GM18502 (cell line): ENCODE data around the gene CREBL2.
"Not testable (repeated sequence)": the region's sequence is repeated elsewhere in the genome, so short reads cannot be mapped to it uniquely, and the experiment has no call there.

ENCODE experiments used
- ATAC-seq: cut with Tn5 transposase; IDR thresholded peaks from one replicate; pipeline ENCODE4 v1.9.1; 2021; ENCODE audit warnings: mild to moderate bottlenecking; ENCODE audit not compliant: unreplicated experiment, poor library complexity

The CREBL2 gene, protein sequence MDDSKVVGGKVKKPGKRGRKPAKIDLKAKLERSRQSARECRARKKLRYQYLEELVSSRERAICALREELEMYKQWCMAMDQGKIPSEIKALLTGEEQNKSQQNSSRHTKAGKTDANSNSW

DNA sequence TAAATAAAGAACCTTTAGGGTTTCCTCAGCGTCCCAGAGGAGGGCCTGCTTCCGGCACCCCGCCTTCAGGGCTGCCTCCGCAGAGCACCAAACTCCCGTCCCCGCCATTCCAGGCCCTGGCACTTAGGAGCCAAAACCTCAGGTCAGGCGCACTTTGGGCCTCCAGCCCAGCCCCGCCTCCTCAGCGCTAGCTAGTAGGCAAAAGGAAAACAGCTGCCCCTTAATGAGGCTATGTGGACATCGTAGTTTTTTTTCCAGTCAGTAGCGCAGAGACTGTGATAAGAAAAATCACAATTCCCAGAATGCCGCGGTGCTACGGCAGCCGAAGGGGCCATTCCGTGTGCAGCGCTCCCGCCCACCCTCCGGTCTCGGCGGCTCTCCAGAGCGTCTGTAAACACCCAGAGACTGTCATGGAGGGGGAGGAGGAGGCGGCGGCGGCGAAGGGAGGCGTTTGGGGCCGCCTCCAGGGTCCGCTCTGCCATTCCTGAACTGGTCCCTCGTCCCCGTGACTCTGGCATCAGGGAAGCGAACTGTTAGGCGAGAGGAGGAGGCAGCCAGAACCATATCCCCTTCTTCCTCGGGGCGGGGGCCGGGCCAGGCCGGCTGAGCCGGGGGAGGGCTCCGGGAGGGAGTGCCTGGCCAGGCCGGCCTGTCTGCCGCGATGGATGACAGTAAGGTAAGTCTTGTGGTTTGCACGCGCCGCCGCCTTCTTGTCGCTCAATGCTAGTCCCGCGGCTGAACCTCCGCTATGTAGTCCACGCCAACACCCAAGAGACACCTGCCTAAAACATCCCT lies at the start of gene CREBL2:
Gene CREBL2, plus strand, starts transcription at position 365 of the 795 bp plus-strand sequence. Its CDS starts 297 bp downstream, at position 662.
- peak; percentile 78 for ATAC-seq

DNA sequence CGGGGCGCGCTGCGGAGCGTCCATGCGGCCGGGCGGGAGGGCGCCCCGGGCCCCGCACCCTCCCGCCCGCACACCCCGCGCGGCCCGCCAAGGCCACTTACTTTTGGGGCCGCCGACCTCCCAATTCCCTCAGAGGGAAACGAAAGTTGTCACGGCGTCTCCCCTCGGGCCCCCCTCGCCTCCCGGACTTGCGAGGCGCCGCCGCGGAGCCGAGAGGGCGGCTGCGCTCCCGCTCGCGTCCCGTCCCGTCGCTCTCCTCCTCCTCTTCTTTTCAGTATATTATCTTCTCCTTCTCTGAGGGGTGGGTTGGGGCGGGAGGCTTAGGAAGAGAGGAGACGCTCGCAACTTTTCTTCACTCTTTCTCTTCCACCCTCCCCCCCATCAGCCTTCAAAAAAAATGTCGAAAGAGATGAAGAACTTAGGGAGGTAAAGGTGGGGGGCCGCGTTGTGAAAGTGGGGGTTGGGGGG lies 49.6 kb upstream of the CREBL2 start:
- peak; percentile 19 for ATAC-seq

DNA sequence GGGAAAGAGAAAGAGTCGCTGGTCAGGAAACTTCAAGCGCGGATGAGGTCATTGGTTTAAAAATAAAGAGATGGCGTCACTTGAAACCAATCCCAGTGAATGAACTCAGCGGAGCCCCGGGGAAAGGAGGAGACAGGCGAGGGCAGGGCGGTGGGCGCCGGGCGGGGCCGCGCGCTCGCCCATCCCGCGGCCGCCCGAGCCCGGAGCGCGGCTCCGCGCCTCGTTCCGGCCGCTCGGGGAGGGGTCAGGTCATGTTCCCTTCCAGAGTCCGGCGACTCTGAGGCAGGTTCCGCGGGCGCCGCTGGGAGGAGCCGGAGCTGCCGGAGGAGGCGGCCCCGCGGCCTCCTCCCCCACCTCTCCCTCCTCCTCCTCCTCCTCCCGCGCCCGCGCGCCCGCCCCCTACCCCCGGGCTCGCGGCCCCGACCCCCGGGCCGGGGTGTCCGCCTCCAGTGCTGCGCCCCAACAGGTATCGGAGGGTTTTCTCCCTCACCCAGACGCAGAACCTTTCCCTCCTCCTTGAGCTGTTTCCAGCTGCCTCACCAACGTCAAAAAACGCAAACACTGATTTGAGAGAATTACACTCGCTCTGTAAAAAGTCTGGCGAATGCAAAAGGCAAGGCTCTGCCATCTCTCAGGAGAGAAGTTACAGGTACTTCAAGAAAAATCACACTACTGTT lies 49.0 kb upstream of the CREBL2 start, which contains the start of gene DUSP16:
Gene DUSP16, minus strand, starts transcription at position 279 of the 677 bp plus-strand sequence. CDS start 41,765 bp downstream, outside the sequence.
- ATAC-seq: peak; percentile 71

GRCh38 chr12:12563290-12563928 lies 48.3 kb upstream of the CREBL2 start:
- no peak for ATAC-seq

DNA sequence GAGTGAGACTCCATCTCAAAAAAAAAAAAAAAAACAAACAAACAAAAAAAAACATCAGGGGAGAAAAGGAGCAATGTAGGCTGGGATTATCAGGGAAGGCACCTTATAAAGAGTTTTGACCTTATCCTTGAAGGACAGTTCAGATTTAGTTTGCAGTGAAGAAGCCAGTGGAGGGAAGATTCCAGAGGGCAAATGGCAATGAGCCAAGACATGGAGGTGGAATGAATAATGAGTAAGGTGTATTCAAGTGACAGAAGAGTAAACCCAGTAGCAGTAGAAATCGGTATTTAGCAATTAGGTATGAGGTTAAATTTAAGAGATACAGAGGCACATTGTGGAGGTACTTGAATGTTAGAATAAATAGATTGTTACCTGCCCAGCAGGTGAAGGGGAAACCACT lies 46.8 kb upstream of the CREBL2 start:
- no peak for ATAC-seq

DNA sequence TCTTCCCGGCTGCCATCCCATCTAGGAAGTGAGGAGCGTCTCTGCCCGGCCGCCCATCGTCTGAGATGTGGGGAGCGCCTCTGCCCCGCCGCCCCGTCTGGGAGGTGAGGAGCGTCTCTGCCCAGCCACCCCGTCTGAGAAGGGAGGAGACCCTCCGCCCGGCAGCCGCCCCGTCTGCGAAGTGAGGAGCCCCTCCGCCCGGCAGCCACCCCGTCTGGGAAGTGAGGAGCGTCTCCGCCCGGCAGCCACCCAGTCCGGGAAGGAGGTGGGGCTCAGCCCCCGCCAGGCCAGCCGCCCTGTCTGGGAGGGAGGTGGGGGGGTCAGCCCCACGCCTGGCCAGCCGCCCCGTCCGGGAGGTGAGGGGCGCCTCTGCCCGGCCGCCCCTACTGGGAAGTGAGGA lies 45.7 kb upstream of the CREBL2 start:
- not testable (repeated sequence) for ATAC-seq

- no peak for ATAC-seq
Observed at GRCh38 chr12:12572659-12573058, 39.0 kb upstream of the CREBL2 start.

- no peak for ATAC-seq
Observed at GRCh38 chr12:12577786-12578185, 33.9 kb upstream of the CREBL2 start.

- not testable (repeated sequence) for ATAC-seq
Observed at GRCh38 chr12:12580716-12581115, 31.0 kb upstream of the CREBL2 start.

DNA sequence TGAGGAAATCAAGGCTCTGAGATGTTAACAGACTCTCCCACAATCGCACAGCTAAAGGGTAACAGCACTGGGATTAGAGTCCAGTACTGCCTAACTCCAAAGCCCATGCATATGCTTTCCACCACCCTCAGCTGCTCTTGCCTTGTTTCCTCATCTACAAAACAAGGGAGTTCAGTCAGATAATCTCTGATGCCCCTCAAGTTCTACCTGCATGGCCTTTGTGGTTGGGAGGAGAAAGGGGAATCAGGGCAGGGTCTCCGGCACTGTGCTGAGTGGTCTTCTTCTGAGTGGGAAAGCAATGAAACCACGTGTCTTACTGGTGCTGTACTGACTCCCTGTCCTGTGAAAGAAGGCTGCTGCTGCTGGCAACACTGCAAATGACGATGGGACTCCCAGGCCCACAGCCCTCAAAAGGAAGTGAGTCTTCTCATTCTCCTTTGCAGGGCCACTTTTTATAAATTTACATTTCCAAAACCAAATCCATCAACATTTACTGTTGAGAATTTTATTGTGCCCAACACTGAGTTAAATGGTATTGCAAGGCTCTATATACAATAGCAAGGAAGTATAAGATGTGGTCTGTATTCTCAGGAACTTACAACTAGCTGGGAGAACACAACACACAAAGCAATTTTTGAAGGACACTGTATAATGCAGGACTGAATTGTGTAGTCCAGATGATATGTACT lies 29.3 kb upstream of the CREBL2 start:
- peak; percentile 45 for ATAC-seq

GRCh38 chr12:12582895-12583303 lies 28.8 kb upstream of the CREBL2 start:
- peak; percentile 91 for ATAC-seq

DNA sequence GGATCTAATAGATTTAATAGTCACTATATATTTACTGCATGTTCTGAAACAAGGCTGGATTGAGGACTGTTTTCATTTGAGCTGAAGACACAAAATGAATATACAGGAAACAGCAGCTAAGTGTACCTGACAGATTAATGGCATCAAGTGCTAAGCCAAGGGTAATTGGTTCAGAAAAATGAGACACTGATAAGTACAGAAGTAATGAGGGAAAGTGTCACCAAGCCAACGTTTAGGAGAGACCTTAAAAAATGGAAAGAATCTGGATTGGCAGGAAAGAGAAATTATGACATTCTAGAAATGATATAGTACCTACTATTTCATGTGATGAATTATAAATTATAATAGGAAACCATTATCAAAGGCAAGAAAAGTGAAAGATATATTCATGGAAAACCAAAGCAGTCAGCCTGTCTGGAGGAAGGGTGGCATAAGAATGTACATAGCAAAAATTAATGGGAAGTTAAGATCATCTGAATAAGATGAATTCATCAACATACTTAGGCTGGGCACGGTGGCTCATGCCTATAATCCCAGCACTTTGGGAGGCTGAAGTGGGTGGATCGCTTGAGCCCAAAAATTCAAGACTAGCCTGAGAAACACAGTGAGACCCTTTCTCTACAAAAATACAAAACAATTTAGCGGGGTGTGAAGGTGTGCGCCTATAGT lies 28.0 kb upstream of the CREBL2 start:
- ATAC-seq: no peak

DNA sequence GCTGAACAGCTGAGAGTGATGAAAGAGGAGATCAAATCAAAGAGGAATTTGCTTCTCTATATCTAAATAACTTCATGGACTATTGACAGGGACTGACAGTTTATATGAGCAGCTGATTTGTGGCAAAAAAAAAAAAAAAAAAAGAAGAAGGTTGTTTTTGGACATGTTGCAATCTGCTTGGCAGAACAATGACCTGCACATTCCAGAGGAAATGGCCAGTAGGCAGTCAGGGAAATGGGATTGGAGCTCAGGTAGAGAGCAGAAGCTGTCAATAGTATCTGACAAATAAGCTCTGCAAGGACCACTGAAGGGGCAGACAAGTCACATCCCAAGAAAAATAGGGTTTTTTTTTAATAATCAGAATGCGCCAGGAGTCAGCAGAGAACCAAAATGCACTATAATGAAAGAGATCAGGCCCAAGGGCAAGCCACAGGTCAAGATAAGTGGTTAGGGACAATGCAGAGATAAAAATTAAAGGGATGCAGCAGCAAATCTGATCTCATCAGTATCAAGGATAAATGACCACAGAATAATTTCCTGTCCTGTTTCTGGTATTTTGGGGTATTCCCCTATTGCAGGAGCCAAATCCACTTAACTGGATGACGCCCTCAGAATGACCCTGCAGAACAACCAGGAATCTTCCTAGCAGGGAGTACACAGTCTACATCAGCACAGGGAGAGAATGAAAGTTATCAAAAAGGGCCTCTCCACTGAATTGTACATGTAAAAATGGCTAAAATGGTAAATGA lies 26.4 kb upstream of the CREBL2 start:
- ATAC-seq: no peak

DNA sequence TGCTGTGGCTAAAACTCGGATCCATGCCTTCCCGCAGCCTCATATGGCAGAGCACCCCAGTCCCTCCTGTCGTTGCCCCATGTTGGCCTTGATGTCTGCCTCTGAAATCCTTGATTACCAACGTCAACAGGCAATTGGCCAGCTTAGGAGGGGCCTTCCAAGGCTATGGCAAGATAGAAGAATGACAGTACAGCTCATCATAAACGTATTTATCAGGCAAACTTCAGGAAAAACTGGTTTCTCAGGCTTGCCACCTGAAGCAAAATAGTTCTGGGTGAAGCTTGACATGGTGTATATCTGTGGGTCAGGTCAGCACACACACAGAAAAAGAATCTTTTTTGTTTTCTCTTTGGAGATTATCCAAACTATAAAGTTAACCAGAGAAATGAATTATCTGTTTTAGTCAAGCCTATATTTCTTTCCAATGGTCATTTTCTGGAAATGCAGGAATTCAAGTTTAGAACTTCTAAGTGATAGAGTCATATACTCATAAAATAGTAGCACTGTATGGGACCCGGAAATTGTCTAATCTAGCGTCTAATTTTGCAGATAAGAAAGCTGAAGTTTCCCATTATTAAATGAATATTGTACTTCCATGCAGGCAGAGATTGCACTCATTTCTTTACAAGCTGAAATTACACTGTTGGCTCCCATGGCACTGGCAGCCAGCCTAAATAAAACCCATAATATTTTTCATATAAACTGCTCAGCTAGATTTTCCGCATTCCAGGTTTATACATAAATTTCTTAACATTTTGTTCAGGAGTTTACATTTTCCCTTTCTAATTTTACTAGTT lies 24.6 kb upstream of the CREBL2 start:
- no peak for ATAC-seq

GRCh38 chr12:12587878-12588277 lies 23.8 kb upstream of the CREBL2 start:
- ATAC-seq: no peak

DNA sequence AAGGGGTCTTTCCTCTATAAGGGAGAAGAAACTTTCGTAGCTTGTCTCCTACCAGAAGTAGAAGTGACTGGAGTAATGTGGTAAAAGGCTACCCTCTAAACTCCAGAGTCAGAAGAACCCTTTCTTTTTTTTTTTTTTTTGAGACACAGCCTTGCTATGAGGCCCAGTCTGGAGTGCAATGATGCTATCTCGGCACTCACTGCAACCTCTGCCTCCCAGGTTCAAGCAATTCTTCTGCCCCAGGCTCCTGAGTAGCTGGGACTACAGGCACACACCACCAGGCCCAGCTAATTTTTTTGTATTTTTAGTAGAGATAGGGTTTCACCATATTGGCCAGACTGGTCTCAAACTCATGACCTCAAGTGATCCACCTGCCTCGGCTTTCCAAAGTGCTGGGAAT lies 23.2 kb upstream of the CREBL2 start:
- ATAC-seq: not testable (repeated sequence)

GRCh38 chr12:12590961-12591360 lies 20.7 kb upstream of the CREBL2 start:
- ATAC-seq: no peak

DNA sequence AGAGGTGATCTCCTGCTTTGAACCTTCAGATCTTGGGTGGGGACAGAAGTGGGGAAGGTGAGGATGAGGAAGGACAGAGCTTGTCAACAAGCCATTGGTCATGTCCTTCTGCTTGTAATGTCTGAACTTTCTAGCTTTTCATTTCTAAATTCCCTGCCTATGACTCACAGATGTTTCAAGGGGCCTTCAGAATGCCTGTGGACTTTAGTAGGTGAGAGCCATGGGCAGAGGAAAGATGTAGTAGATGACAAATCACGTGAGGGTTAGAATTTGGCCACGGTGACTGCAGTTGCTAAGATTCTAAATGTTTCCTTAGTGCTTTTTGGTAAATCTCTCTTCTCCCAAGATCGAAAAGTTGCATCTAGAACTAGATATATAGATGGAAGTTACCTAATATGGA lies 18.7 kb upstream of the CREBL2 start:
- ATAC-seq: no peak
